Heart left ventricle (tissue), 13 donors: ENCODE data around the gene FUS.

Experiments
- CTCF ChIP-seq, 12 donors: fragments of 200-600 bp; sonication (generic) in 4 of 12; IDR thresholded peaks; one replicate each; pipeline versions ENCODE4 v1.5.0 to v1.8.0; 2018 to 2022; ENCODE audit warnings: antibody characterized with exemption in 12 of 12, mild to moderate bottlenecking in 5 of 12
- POLR2A ChIP-seq, 2 donors: fragments of 450-650 bp; IDR thresholded peaks; one replicate each; pipeline ENCODE4 v1.6.1; 2017; ENCODE audit warnings: antibody characterized with exemption in 2 of 2, mild to moderate bottlenecking in 2 of 2, moderate library complexity in 2 of 2
- donor health status: ischemic (EF 13 %, LVEDD 7.1; RV severe dilation, severe dysfunction).
- donor health status: DM: no; HTN: yes; CAD: no.
- donor health status: DM: no; HTN: no; CAD: no.
- donor health status: ischemic (EF 25% LVEDD 6.9; RV normal size, moderate dysfunction).
- donor health status: ischemic (EF 25% LVEDD 5.7; RV mildly dilated, moderate dysfunction).
- donor health status: ischemic (EF 35%, LVEDD 5.7; RV mildly dilated, moderate dysfunction).
- donor health status: nonischemic (EF 11% LVEDD 7.7; RV severe dilation, severe dysfunction).
- donor health status: DM: yes; HTN: yes; CAD: no.
- donor health status: PGD.
- donor health status: ischemic (EF 29% LVEDD 5.4; RV normal size, mild dysfunction).
- donor health status: nonischemic (EF 23%, LVEDD 6.1; RV moderate dilation, normal function).

GRCh38 chr16:31141489-31142108 lies 38.3 kb upstream of the FUS start:
- TF ChIP-seq CTCF (IDR thresholded peaks at IDR 0.05) (no peak), POLR2A (IDR thresholded peaks at IDR 0.05) (no peak)
